Parathyroid adenoma (tissue), 2 donors: ENCODE measurements around the gene CRYAB.

Source experiments
- H2AFZ ChIP-seq: fragments of 300-600 bp; sonication (generic); one replicate; pipeline ENCODE4 v1.7.0; 2017; ENCODE audit warnings: antibody characterized with exemption, mild to moderate bottlenecking
- H3K27ac ChIP-seq: fragments of 300-600 bp; sonication (generic); one replicate; pipeline ENCODE4 v1.7.0; 2017
- H3K27me3 ChIP-seq: fragments of 300-600 bp; sonication (generic); one replicate; pipeline ENCODE4 v1.7.0; 2017; ENCODE audit warnings: low read length; ENCODE audit not compliant: control insufficient read depth, insufficient read depth
- H3K36me3 ChIP-seq: fragments of 300-600 bp; sonication (generic); one replicate; pipeline ENCODE4 v1.7.0; 2017; ENCODE audit warnings: low read length; ENCODE audit not compliant: control insufficient read depth, insufficient read depth
- H3K4me1 ChIP-seq: fragments of 300-600 bp; sonication (generic); one replicate; pipeline ENCODE4 v1.7.0; 2017; ENCODE audit warnings: control low read depth
- H3K4me2 ChIP-seq: fragments of 300-600 bp; sonication (generic); one replicate; pipeline ENCODE4 v1.7.0; 2017; ENCODE audit warnings: low read length
- H3K4me3 ChIP-seq: fragments of 300-600 bp; sonication (generic); one replicate; pipeline ENCODE4 v1.7.0; 2017; ENCODE audit warnings: low read depth, low read length
- H3K79me2 ChIP-seq: fragments of 300-600 bp; sonication (generic); one replicate; pipeline ENCODE4 v1.7.0; 2017; ENCODE audit warnings: control low read depth
- H3K9ac ChIP-seq: fragments of 300-600 bp; sonication (generic); one replicate; pipeline ENCODE4 v1.7.0; 2017; ENCODE audit warnings: mild to moderate bottlenecking
- H3K9me3 ChIP-seq: fragments of 300-600 bp; sonication (generic); one replicate; pipeline ENCODE4 v1.7.0; 2017; ENCODE audit warnings: low read length; ENCODE audit not compliant: control insufficient read depth
- TF ChIP-seq, protein P1 (sequence below): fragments of 300-600 bp; sonication (generic); IDR thresholded peaks from one replicate; pipeline ENCODE4 v1.7.0; 2017; ENCODE audit warnings: antibody characterized with exemption, mild to moderate bottlenecking
- donor health status: primary hyperparathyroidism.

Gene CRYAB

GRCh38 chr11:111870113-111870512 is 41.5 kb downstream of the CRYAB start:
- Histone ChIP-seq H3K9ac (no peak overlapping the region), H3K27ac (no peak overlapping the region)
- TF ChIP-seq, protein P1, sequence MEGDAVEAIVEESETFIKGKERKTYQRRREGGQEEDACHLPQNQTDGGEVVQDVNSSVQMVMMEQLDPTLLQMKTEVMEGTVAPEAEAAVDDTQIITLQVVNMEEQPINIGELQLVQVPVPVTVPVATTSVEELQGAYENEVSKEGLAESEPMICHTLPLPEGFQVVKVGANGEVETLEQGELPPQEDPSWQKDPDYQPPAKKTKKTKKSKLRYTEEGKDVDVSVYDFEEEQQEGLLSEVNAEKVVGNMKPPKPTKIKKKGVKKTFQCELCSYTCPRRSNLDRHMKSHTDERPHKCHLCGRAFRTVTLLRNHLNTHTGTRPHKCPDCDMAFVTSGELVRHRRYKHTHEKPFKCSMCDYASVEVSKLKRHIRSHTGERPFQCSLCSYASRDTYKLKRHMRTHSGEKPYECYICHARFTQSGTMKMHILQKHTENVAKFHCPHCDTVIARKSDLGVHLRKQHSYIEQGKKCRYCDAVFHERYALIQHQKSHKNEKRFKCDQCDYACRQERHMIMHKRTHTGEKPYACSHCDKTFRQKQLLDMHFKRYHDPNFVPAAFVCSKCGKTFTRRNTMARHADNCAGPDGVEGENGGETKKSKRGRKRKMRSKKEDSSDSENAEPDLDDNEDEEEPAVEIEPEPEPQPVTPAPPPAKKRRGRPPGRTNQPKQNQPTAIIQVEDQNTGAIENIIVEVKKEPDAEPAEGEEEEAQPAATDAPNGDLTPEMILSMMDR = no peak

GRCh38 chr11:111860257-111860656 is 51.3 kb downstream of the CRYAB start:
- no peaks in the 10 kb centered on the region for H3K27me3 ChIP-seq
- H3K27ac ChIP-seq = no peak overlapping the region
- no peaks in the 10 kb centered on the region for H3K9me3 ChIP-seq
- H3K4me2 ChIP-seq = no peak overlapping the region
- H3K4me1 ChIP-seq = no peaks in the 10 kb centered on the region
- H3K79me2 ChIP-seq = no peaks in the 10 kb centered on the region
- no peak overlapping the region for H2AFZ ChIP-seq
- no peak overlapping the region for H3K9ac ChIP-seq
- no peak overlapping the region for H3K4me3 ChIP-seq
- H3K36me3 ChIP-seq = no peaks in the 10 kb centered on the region
- TF ChIP-seq, protein P1 = no peak

More at GRCh38 chr11:111870113-111870512, 41.5 kb downstream of the CRYAB start:
- no peaks in the 10 kb centered on the region for H3K4me1 ChIP-seq
- H3K79me2 ChIP-seq = no peaks in the 10 kb centered on the region
- H2AFZ ChIP-seq = no peak overlapping the region
- no peaks in the 10 kb centered on the region for H3K36me3 ChIP-seq
- peak overlapping the region; percentile 81 for H3K4me3 ChIP-seq
- no peaks in the 10 kb centered on the region for H3K9me3 ChIP-seq
- H3K27me3 ChIP-seq = no peaks in the 10 kb centered on the region
- H3K4me2 ChIP-seq = peak overlapping the region; percentile 78
